ENCODE measurements around the gene CATSPERB.
"Not testable (repeated sequence)": the region's sequence is repeated elsewhere in the genome, so short reads cannot be mapped to it uniquely, and the experiment has no call there.

The CATSPERB gene

DNA sequence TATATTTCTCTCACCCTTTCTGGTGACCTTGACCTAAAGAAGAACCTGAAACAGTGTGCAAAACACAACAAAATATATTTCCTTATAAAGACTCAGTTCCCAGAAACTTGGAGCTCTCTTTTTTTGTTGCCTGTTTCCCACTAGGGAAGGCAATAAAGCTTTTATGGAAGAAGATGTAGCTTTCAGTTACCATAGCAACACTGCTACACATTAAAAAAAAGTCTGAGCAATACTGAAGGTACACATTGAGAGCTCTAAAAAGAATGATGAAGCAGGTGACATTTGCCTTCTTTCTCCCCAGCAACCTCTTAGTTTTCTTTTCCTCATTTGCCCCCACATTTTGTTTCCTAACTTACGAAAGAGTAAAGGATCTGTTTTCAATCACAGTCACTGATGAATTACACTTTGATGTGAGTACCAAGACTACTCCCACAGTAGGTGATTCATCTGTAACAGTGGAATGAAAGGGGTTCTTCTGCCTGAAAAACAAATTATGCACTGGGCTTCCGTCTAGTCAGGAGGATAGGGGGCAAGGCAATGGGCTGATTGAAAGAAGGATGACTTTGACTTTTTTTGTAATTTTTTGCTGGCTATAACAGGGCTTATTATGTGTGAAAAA lies 1.1 kb upstream of the CATSPERB start:
- DNase-seq, result no peak

DNA sequence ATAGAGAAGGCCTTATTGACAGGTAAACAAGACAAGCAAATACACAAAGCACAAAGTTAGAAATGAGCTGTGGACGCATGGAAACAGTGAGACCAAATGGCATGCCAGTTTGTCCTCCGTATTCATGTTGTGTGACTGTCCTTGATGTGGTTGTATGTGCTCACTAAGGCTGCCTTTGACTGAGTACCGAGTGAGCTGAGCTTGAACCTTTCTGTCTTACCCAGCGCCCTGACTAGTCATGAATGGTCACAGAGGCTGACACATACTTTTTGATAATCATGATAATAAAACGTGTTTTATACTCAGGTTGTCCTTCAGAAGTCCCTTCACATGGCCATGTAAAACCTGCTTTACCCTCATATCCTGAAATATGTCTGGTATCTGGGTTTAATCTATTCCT lies 553 bp upstream of the CATSPERB start:
- DNase-seq, result no peak

DNA sequence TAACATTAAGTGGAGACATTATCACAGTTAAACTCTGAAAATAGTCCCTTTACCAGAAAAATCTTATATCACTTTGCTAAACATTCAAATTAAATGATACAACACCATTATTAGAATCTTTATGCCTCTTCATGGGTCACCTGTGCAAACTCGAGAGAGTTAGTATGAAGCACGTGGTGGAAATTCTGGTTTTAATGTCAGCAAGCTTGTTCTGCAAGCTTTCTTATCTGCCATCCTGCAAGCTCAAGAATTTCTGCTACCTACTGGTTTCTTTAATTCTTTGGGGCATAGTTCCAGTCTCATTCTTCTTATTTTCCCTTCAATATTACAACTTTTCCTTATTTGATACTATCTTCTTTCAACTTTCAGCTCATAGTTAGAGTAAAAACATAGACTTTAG lies 868 bp downstream of the CATSPERB start:
- no peak for DNase-seq

DNA sequence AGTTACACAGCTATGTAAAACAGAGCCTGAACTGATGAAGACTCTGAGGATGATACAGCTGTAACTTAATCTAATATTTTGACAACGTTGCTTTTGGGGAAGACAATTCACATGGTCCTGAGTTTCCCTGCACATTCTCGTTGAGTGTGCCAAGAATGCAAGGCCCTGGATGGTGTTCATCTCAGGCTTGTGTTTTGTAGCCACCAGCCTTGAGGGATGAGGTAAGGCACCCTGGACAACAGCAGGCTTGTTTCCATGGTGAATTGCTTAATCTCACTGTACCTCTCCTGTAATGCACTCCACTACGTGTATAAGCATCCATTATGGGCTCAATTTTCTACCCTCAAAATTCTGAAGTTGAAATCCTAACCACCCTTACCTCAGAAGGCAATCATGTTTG lies 2.1 kb downstream of the CATSPERB start:
- DNase-seq, result no peak

DNA sequence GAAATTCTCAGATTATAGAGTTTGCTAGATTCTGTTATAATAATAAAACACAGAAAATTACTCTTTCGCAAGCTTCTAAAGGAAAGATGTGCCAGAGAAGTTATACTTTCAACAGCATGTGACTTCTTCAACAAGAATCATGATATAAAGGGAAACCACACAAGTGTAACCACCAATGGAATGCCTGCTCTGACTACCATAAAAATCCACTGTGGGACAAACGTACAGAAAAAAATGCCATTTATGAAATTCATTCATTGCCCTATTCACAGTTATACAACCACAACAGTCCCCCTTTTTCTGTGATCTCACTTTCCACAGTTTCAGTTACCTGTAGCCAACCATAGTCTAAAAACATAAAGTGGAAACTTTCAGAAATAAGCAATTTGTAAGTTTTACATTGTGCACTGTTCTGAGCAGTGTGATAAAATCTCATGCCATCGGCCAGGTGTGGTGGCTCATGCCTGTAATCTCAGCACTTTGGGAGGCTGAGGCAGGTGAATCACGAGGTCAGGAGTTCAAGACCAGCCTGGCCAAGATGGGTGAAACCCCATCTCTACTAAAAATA lies 3.2 kb downstream of the CATSPERB start:
- DNase-seq, result no peak

DNA sequence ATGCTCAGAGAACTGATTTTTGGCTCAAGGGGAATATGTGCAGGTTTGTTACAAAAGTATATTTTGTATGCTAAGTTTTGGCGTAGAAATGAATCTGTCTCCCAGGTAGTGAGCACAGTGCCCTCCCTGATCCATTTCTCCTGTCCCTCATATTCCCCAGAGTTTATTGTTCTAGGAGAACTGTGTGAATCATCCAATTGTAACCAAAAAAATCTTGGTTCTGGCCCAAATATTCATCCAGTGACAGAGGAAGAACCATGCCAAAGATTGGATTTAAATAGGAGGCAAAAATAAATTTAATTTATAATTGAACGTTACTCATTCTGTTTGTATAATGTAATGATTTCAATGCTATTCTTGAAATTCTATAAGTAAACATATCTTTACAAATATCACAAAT lies 4.8 kb downstream of the CATSPERB start:
- DNase-seq, result no peak

DNA sequence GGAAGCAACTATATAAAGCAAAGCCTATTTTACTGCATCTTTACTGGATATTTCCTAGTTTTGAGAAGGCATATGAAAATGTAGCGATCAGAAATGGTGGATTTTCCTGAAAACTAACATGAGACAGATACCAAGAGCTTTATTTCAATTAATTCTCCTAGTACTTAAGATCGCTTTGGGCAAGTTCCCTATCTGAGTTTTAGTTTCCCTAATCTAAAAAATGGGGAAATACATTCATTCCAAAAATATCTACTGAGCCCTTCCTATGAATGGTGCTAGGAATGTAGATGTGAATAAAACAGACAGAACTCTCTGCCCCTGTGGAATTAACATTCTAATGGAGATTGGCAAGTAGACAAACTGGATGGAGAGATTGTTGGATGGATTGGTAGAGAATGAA lies 8.4 kb downstream of the CATSPERB start:
- DNase-seq, result no peak

DNA sequence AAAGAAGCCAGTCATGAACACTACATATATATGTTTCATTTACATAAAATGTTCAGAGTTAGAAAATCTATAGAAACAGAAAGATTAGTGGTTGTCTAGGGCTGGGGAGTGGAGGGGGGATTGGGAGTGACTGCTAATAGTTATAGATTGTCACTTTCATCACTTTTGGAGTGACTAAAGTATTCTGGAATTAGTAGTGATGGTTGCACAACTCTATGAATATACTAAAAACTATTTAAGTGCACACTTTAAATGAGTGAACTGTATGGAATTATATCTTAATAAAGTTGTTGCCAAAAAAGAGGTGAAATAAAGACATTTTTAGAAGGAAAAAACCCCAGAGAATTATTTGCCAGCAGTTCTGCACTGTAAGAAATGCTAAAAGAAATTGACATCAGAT lies 9.5 kb downstream of the CATSPERB start:
- DNase-seq, result no peak

DNA sequence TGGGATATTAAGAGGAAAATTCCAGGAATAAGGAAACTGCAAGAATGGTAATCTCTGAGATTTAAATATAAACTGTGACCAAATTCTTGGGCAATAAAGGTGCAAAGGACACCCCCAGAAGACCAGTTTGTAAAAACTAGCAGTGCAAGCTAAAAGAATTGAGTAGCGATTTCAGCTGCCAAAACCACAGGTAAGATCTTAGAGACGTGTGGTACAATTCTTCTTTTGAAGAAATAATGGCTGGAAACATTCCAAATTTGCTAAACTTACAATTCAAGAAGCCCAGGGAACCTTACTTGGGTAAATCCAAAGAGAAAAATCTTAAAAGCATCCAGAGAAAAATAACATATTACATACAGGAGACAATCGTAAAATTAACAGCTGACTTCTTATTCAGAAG lies 12.0 kb downstream of the CATSPERB start:
- DNase-seq, result no peak

DNA sequence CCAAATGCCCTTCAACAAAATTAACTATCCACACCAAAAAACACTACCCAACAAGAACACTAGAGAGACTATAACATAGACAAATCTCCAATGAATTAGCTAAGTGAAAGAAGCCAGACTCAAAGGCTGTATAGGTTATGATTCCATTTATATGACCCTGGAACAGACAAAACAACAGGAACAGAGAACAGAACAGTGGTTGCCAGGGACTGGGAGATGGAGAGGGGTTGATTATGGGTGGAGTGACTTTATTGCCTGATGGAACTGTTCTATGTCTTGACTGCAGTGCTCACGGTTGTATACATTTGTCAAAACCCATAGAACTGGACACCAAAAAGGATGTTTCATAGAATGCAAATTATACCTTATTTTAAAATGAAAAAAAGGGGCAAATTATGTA lies 14.9 kb downstream of the CATSPERB start:
- DNase-seq, result no peak

DNA sequence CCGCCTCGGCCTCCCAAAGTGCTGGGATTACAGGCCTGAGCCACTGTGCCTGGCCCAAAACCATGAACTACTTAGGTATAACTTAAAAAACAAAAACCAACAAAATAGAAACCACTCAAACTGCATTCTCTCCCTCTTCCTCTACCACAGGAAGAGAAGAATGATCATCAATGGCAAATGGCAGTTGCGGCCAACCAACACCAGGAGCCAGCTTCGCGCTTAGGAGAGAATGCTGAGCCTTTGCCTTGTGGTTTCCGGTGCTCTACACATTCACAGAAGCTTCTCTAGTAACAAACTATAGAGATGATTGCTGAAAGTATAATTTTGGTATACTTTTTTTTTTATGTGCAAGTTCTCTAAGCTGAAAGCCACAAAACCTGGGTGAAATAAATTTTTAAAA lies 17.1 kb downstream of the CATSPERB start:
- DNase-seq, result no peak

DNA sequence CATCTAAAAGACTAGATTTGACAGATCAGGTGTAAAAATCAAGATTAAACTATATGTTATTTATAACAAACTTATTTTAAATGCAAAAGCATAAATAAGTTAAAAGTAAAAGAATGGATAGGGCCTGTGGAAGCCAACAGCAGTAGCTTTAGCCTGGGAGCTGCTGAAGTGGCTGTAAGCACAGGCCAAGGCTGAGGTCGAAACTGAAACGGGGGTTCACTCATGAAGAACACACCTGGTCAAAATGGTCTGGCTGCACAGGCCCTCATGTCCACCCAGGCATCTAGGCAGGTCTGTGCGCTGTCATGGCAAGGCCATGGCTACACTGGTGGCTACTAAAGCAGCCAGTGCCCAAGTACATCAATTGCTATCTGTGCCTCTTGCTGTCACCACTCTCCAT lies 23.1 kb downstream of the CATSPERB start:
- DNase-seq, result no peak

DNA sequence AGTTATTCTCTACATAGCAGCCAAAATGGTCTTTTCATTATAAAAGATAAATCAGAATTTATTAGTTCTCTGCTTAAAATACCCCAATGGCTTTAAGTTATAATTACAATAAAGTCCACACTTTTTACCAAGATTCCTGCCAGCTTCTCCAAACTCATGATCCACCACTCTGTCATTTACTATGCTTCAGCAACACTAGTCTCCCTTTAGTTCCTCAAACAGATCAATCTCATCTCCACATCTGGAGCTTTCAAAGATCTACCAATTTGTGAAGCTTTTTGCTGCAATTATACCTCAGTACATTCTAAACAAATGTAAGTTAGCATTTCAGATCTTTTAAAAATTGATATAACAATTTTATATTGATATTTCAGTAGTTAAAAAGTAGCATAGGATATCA lies 24.9 kb downstream of the CATSPERB start:
- DNase-seq, result no peak

DNA sequence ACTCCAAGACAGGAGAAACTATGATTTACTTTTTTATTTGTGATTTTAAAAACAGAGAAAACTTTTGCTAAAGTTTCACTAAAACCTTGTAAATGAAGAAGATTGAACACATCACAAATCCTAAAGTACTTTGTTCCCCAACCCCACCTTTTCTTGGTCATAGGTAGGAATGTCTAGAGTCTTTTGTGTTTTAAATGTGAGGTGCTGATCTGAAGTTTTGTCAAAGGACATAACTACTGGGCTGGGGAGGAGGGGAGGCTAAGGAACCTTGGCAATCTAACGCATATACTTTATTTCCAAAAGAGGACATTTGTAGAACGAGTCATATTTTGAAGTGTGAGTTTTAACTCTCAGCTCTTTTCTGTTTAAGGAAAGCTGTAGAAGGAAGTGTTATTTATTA lies 37.2 kb downstream of the CATSPERB start:
- no peak for DNase-seq

DNA sequence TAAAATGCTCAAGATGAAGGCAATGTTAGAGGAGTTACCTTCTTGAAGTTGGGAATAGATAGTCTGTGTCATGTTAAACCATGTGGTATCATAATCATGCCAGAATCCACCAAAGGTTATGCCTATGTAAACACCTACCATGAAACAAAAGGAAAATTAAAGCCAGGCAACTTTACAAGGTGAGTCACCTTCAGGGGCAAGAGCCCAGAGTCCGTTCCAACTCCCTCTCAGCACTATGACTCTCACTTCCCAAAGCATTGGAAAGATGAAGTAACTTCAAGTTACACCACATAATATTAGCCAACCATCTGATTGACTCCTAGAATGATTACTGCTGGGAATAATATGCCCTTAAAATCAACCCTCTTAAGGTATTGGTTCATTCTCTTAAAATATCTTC lies 38.5 kb downstream of the CATSPERB start:
- DNase-seq, result no peak

DNA sequence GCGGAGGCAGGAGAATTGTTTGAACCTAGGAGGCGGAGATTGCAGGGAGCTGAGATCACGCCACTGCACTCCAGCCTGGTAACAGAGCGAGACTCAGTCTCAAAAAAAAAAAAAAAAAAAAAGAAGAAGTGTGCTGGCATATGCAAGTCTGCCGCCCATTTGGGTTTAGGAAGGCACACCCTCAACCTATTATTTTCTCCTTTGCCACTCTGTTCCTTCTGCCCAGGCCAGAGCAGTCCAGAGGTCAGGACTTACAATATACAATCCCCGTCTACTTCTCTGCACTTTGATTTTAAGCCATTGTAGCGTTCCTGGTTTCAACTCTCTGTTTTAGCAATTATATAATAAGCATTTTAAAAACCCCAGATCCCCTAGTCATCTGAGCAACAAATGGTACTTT lies 39.8 kb downstream of the CATSPERB start:
- no peak for DNase-seq

DNA sequence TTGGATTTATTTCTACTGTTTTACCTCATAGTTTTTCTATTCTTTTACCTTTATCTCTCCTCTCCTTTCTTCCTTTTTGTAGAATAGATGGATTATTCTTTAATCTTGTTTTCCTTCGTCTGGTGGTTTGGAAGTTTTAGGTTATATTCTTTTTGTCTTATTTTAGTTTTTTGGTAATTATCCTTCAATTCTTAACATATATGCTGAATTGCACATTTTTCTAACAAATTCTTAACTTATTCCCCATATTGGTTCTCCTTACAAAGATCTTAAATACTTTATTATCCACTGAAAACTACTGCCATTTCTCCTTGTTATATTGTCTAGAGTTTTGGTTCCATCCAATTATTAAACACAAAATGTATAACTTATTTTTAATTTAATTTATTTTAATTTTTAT lies 42.3 kb downstream of the CATSPERB start:
- no peak for DNase-seq

DNA sequence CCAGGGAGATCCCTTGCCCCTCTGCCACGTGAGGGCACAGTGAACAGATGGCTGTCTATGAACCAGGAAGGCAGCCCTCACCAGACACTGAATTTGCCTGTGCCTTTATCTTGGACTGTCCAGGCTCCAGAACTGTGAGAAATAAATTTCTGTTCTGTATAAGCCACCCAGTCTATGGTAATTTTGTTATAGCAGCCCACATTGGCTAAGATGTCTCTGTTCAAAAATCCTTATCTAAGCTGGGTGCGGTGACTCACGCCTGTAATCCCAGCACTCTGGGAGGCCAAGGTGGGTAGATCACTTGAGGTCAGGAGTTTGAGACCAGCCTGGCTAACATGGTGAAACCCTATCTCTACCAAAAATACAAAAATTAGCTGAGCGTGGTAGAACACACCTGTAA lies 44.5 kb downstream of the CATSPERB start:
- DNase-seq, result not testable (repeated sequence)

DNA sequence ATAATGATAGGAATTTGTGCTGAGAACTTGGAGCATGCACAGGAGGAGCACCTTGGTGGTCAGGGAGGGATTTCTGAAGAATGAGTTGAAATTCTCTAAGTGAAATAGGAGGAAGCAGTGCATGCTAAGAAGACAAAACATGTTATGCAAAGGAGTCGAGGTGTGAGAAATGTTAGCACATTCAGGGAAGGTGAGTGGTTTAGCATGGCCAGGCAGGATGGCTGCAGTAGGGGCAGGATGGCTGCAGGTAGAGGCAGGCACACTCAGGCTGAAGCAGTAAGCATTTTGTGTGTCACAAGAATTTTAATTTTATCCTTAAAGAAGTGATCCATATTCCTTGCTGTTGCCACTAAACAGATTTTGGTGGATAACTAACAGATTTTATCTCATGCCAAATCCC lies 46.3 kb downstream of the CATSPERB start:
- DNase-seq, result no peak

DNA sequence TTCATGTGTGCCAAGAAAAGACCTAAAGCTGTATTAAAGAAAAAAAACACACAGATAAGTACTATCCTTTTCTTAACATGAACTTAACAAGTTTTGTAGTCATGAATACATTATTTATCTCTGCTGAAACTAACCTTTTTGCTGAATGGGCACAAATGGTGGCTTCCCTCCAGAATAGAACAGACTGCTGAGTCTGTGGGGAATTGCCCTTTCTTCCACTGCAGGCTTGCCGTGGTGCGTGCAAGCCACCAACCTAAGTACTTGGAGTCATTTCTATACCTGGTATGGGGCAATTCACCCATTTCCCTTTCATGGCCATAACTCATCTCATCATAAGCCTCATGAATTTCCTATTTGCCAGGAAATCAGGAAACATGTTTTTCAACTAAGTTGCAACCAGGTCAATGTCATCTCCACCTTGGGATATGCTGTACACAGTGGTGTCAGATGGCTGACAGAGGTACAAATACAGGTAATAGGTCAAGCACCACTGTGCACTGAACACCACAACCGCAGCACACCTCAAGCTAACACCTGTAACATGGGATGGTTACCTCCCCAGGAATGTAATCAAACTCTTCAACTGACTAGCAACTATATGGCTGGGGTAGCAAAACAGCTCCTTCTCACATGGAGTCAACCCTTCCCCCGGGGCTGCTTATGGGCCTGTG lies 49.9 kb downstream of the CATSPERB start:
- no peak for DNase-seq

DNA sequence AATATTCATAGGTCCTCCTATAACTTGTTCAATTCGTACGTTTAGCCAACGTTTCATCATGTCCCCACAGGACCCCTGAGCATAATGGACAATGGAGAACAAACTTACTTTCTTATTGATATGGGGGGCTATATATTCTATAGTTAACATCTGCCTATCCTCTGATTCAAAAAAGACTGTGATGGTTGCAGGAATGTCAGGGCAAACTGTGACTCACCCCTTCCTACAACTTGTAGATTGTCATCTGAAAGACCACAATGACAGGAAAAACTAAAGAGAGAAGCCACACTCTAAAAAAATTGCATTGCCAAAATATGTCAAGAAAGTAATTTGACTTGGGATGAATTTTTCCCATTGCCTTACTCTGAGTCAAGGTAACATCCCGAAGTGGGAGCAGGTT lies 50.8 kb downstream of the CATSPERB start:
- DNase-seq, result no peak

DNA sequence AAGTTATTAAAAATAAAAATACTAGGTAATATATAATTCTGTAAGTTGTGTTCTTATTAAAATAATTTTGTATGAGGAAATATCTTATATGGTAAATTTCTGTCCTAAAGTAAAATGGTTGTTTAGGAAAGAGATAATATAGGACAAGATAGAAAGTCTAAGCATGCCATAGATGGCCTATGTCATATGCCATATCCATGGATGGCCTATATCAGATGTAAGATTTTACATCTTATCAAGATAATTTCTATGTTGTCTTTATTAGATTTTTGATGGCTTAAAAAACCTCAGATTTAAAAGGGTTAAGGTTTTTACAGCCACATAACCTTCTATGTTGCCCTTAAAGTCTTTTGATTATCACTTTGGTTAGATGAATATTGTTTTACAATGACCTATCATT lies 52.6 kb downstream of the CATSPERB start:
- DNase-seq, result no peak

DNA sequence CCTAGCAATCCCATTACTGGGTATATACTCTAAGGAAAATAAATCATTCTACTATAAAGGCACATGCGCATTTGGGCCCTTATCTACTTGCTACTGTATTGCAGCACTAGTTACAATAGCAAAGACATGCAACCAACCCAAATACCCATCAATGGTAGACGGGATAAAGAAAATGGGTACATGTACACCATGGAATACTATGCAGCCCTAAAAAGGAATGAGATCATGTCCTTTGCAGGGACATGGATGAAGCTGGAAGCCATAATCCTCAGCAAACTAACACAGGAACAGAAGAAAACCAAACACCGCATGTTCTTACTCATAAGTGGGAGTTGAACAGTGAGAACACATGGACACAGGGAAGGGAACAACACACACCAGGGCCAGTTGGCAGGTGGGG lies 54.2 kb downstream of the CATSPERB start:
- DNase-seq, result not testable (repeated sequence)

DNA sequence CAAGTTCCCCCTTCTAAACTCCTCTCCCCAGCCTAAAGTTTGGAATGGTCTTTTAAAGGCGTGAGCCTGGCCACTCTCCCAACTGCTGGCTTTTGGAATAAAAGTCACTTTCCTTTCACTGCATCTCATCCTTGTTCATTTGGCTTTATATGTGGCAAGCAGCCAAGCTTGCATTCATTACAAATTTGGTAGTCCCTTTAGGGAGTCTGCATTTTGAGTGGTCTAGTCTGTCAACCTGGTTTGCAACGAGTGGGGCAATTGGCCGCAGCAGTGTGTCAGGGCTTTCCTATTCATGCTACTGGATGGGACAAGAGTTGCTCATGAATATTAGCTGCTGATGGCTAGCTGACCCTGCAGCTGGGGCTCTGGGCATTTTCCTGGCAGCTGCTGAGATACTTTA lies 57.0 kb downstream of the CATSPERB start:
- no peak for DNase-seq

DNA sequence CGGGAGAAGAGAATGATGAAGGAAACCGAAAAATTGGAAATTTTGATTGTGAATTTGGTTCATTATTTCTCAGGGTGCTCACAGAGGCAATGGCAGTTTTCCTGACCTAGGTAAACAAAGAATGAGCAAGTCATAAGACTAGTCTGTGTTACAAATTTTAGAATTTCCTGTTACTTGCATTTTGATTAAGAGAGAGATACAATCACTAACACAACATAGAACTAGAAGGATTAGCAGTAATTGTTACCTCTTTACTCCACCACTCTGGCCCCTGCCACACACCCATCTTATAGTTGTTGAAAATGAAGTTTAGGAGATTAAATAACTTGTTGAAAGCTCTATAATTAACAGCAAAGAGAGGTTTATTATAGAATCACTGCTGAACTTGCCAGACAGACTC lies 62.0 kb downstream of the CATSPERB start:
- no peak for DNase-seq
